HEK293T (cell line): ENCODE data around the gene ST6GAL2.

Experiments used
- CTCF ChIA-PET: fragments of 350-600 bp; formaldehyde crosslinking; extraction: SDS; loops from one replicate; lab custom pipeline; 2021; ENCODE audit warnings: antibody characterized with exemption, inconsistent platforms; lab: Yijun Ruan, JAX
- POLR2A ChIA-PET: fragments of 350-600 bp; formaldehyde crosslinking; extraction: SDS; loops from one replicate; lab custom pipeline; 2020; ENCODE audit warnings: antibody characterized with exemption, inconsistent platforms; lab: Yijun Ruan, JAX
- DNase-seq: peaks from one replicate; pipeline ENCODE4 v3.0.0; 2012; ENCODE audit warnings: mixed read lengths; ENCODE audit errors: extremely low spot score
- ARNT ChIP-seq: fragments of 450-650 bp; IDR thresholded peaks from 2 replicates; pipeline ENCODE4 v1.6.1; 2017; ENCODE audit warnings: mild to moderate bottlenecking
- BHLHE40 ChIP-seq: fragments of 450-650 bp; IDR thresholded peaks from 2 replicates; pipeline ENCODE4 v1.6.1; 2016; ENCODE audit warnings: mild to moderate bottlenecking, moderate library complexity, borderline replicate concordance
- CTBP1 ChIP-seq: fragments of 450-650 bp; IDR thresholded peaks from 2 replicates; pipeline ENCODE4 v1.6.1; 2016; ENCODE audit warnings: borderline replicate concordance
- ELF4 ChIP-seq: fragments of 450-650 bp; IDR thresholded peaks from 2 replicates; pipeline ENCODE4 v1.6.1; 2017; ENCODE audit warnings: antibody characterized with exemption
- FOXA1 ChIP-seq: fragments of 450-650 bp; IDR thresholded peaks from 2 replicates; pipeline ENCODE4 v1.6.1; 2016; ENCODE audit warnings: mild to moderate bottlenecking
- FOXK2 ChIP-seq: fragments of 450-650 bp; IDR thresholded peaks from 2 replicates; pipeline ENCODE4 v1.6.1; 2016; ENCODE audit warnings: mild to moderate bottlenecking
- FOXM1 ChIP-seq: fragments of 450-650 bp; IDR thresholded peaks from 2 replicates; pipeline ENCODE4 v1.6.1; 2017; ENCODE audit warnings: mild to moderate bottlenecking, borderline replicate concordance
- HDGF ChIP-seq: fragments of 450-650 bp; IDR thresholded peaks from 2 replicates; pipeline ENCODE4 v1.6.1; 2017; ENCODE audit warnings: antibody characterized with exemption, borderline replicate concordance
- L3MBTL2 ChIP-seq: fragments of 450-650 bp; conservative IDR thresholded peaks from 2 replicates; pipeline ENCODE4 v1.6.1; 2016; ENCODE audit warnings: mild to moderate bottlenecking
- LEF1 ChIP-seq: fragments of 450-650 bp; IDR thresholded peaks from 2 replicates; pipeline ENCODE4 v1.6.1; 2017; ENCODE audit warnings: mild to moderate bottlenecking, borderline replicate concordance
- NFRKB ChIP-seq: fragments of 450-650 bp; IDR thresholded peaks from 2 replicates; pipeline ENCODE4 v1.6.1; 2016; ENCODE audit warnings: mild to moderate bottlenecking, moderate library complexity
- SP1 ChIP-seq: fragments of 450-650 bp; IDR thresholded peaks from 2 replicates; pipeline ENCODE4 v1.6.1; 2017
- SUZ12 ChIP-seq: fragments of 450-650 bp; IDR thresholded peaks from 2 replicates; pipeline ENCODE4 v1.6.1; 2016; ENCODE audit warnings: mild to moderate bottlenecking
- TARDBP ChIP-seq: fragments of 450-650 bp; IDR thresholded peaks from 2 replicates; pipeline ENCODE4 v1.6.1; 2016
- ZNF384 ChIP-seq: fragments of 450-650 bp; IDR thresholded peaks from 2 replicates; pipeline ENCODE4 v1.6.1; 2016
- TF ChIP-seq, protein P1 (sequence below): fragments of 450-650 bp; IDR thresholded peaks from 2 replicates; pipeline ENCODE4 v1.6.1; 2016

Gene ST6GAL2

GRCh38 chr2:106904242-106904641 lies 18.3 kb upstream of the ST6GAL2 start:
- ChIA-PET CTCF (no interaction called here), POLR2A (no interaction called here)
- TF ChIP-seq, protein P1, sequence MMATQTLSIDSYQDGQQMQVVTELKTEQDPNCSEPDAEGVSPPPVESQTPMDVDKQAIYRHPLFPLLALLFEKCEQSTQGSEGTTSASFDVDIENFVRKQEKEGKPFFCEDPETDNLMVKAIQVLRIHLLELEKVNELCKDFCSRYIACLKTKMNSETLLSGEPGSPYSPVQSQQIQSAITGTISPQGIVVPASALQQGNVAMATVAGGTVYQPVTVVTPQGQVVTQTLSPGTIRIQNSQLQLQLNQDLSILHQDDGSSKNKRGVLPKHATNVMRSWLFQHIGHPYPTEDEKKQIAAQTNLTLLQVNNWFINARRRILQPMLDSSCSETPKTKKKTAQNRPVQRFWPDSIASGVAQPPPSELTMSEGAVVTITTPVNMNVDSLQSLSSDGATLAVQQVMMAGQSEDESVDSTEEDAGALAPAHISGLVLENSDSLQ = no peak
- TF ChIP-seq CTBP1 (no peak), NFRKB (no peak), ARNT (no peak), TARDBP (no peak), BHLHE40 (no peak), LEF1 (no peak), SUZ12 (no peak), ZNF384 (no peak), L3MBTL2 (no peak), FOXK2 (no peak), FOXA1 (no peak), HDGF (no peak), ELF4 (no peak)

DNA sequence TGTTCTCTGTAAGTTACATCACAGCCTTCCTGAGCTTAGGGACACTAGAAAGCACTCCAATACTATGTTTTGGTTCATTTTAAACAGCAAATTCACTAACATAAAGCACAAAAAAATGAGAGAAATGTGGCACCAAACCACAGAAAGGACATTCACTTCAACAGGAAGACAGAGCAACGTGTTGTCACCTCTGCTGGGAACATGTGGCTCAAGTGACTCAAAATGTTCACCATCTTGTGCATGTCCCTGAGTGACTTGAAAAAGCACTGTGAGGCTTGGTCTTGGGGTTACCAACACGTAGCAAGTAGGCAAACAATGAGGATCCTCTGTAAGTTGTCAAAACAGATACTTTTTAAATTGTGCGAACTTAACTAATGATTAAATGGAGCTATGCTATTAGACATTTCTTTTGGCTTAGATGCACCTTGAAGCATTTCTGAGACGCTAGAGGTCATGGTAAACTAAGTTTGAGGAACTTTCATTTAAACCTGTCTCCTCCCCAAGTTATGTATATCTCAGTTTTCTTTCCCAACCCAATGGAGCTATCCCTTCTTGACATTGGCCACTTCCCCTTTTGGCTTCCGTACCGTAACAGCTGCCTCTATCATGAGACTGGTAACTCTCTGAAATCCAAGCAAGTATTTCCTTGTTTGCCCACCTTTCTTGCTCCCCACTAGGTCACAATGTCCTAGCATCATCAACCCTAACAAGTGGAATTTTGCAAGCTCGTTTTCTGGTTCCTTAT lies 14.0 kb upstream of the ST6GAL2 start:
- ChIA-PET POLR2A (no interaction called here), CTCF (no interaction called here)
- no peak for DNase-seq
- TF ChIP-seq BHLHE40 (no peak), SP1 (no peak), ELF4 (no peak), LEF1 (no peak), NFRKB (no peak), FOXK2 (no peak), FOXA1 (no peak), FOXM1 (no peak), ZNF384 (no peak), TARDBP (no peak), ARNT (no peak), CTBP1 (no peak), HDGF (no peak), SUZ12 (no peak), L3MBTL2 (no peak)
- TF ChIP-seq, protein P1 = no peak

More at GRCh38 chr2:106904242-106904641, 18.3 kb upstream of the ST6GAL2 start:
- DNase-seq = no peak

DNA sequence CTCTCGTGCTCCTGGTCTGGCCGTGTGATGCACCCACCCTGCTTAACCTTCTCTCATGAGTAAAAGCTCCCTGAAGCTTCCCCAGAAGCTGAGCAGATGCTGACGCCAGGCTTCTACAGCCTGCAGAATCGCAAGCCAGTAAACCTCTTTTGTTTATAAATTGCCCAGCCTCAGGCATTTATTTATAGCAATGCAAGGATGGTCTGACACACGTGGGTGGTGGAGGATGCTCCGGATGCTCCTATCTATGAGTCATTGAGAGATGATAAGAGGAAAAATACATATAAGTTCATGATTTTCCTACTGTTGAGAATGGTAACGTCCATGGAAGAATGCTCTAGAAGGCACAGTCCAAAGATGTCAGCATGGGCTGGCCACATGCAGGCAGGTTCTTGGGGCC lies 8.6 kb upstream of the ST6GAL2 start:
- TF ChIP-seq ELF4 = no peak
- no peak for TF ChIP-seq SP1
- no peak for TF ChIP-seq L3MBTL2
- no peak for TF ChIP-seq SUZ12
- no peak for TF ChIP-seq TARDBP
- TF ChIP-seq HDGF = no peak
- no peak for TF ChIP-seq FOXA1
- TF ChIP-seq FOXK2 = no peak
- TF ChIP-seq, protein P1 = no peak
- no peak for TF ChIP-seq FOXM1
- no peak for TF ChIP-seq LEF1
- TF ChIP-seq CTBP1 = no peak
- no peak for TF ChIP-seq ZNF384
- no peak for TF ChIP-seq BHLHE40
- TF ChIP-seq NFRKB = no peak
- TF ChIP-seq ARNT = no peak
- ChIA-PET POLR2A (no interaction called here), CTCF (no interaction called here)
- no peak for DNase-seq

DNA sequence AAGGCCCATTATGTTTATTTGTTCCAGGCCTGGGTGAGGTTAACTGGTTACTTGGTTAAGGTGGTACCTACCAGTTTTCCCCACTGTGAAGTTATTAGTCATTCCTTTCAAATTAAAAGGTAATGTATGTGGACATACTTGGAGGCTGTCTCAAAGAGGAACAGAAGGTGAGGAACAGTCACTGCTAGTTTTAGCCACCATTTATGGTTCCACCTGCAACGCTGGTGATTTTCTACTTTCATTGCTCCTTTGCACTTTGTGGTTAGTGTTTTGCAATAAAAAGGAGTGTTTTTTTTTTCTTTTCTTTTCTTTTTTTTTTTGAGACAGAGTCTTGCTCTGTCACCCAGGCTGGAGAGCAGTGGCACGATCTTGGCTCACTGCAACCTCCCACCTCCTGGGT lies 6.1 kb upstream of the ST6GAL2 start:
- no peak for DNase-seq
- TF ChIP-seq NFRKB (no peak), SP1 (no peak), ARNT (no peak), ZNF384 (no peak), TARDBP (no peak), FOXM1 (no peak), CTBP1 (no peak), LEF1 (no peak), HDGF (no peak)
- TF ChIP-seq, protein P1 = no peak
- CTCF ChIA-PET = no interaction called here
- POLR2A ChIA-PET = no interaction called here

DNA sequence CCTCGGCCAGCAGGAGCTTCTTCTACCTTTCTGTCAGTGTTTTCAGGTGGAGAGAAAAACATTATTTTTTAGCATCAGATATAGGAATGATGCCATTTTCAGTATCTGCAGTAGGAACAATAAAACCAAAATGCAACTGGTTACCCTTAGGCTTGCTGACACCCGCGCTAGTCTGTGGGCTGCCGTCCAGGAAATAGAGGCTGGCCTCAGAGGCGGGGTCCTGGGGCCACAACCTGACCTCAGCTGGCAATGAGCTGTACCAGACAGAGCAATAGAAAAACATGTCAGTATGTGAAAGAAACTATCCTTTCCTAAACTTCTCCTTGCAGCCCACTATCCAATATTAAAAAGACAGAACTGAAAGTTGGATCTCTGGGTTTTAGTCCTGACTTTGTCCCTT lies 4.6 kb upstream of the ST6GAL2 start:
- ChIA-PET POLR2A (no interaction called here), CTCF (no interaction called here)
- no peak for DNase-seq
- no peak for TF ChIP-seq HDGF
- no peak for TF ChIP-seq L3MBTL2
- TF ChIP-seq SUZ12 = no peak
- TF ChIP-seq CTBP1 = no peak
- TF ChIP-seq ELF4 = no peak
- TF ChIP-seq, protein P1 = no peak
- TF ChIP-seq SP1 = no peak
- no peak for TF ChIP-seq FOXA1
- no peak for TF ChIP-seq NFRKB
- TF ChIP-seq FOXK2 = no peak
- TF ChIP-seq LEF1 = no peak
- no peak for TF ChIP-seq BHLHE40
- no peak for TF ChIP-seq TARDBP
- TF ChIP-seq ARNT = no peak
- TF ChIP-seq FOXM1 = no peak
- no peak for TF ChIP-seq ZNF384
